ENCODE data around the gene APOE. TPM values are rescaled to one million over a fixed set of nuclear protein-coding genes. Genes with fewer than 3 reads are reported as not detected.
A peak's percentile ranks its signal among the peaks of the same experiment; 100 is the strongest.

Gene APOE
- total and polyA plus RNA-seq, 2 donors (not counting 3 experiments of a cell fraction or from before 2014, with no cell fraction given) = 3.3 to 6.2 TPM

DNA sequence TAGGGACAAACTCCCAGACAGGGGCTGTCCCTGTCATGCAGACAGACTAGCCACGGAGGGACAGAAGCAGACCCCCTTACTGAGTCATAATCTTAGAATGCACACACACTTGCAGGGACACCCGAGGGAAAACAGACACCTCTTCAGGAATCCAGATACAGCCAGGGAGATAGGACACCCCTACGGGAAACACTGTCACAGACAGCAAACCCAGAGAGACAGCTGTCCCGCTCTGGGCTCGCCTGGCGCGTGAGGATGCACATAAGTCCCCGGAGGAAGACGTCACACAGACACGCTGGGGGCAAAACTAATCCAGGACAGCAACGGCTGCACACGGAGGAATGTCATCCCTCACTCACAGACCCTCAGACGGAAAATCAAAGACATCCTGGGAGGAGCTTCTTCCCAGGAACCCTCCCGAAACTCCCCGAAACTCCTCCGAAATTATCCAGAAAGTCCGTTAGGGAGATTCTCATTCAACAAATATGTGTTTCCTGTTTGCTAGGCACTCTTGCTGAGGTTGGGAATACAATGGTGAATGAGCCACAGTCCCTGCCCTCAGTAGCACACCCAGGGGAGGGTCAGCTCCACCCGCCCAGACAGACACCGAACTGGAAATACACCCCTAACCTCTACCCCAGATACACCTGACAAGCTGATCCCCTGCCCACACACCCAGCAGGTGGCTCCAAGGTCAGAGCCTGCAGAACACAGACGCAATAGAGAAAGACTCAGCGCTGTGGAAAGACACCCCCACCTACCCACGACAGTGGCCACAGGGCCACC is 29.7 kb upstream of the APOE start:
- H3K27ac ChIP-seq (ENCODE audit: insufficient read depth, low read depth, low read length) = no peak overlapping the region
- DNase-seq (ENCODE audit: low read depth, low spot score) (no peak), FAIRE-seq (peak; percentile 66)
- TF ChIP-seq EZH2 (IDR thresholded peaks at IDR 0.05; ENCODE audit: borderline replicate concordance, low read depth, low read length, severe bottlenecking) (no peak), GATA2 (IDR thresholded peaks at IDR 0.05; ENCODE audit: insufficient read depth, insufficient read length, low read depth, low read length) (no peak), POLR2AphosphoS5 (IDR thresholded peaks at IDR 0.05; ENCODE audit: insufficient read depth, low read depth, low read length) (no peak), POLR2A (IDR thresholded peaks at IDR 0.05; ENCODE audit: low read depth, low read length) (no peak), MYC (IDR thresholded peaks at IDR 0.05; ENCODE audit: low read depth, low read length) (no peak), JUN (IDR thresholded peaks at IDR 0.05; ENCODE audit: borderline replicate concordance, insufficient read depth, insufficient read length, low read depth) (no peak), FOS (IDR thresholded peaks at IDR 0.05; ENCODE audit: borderline replicate concordance, insufficient read depth, low read length) (no peak)
- TF ChIP-seq, protein P1, sequence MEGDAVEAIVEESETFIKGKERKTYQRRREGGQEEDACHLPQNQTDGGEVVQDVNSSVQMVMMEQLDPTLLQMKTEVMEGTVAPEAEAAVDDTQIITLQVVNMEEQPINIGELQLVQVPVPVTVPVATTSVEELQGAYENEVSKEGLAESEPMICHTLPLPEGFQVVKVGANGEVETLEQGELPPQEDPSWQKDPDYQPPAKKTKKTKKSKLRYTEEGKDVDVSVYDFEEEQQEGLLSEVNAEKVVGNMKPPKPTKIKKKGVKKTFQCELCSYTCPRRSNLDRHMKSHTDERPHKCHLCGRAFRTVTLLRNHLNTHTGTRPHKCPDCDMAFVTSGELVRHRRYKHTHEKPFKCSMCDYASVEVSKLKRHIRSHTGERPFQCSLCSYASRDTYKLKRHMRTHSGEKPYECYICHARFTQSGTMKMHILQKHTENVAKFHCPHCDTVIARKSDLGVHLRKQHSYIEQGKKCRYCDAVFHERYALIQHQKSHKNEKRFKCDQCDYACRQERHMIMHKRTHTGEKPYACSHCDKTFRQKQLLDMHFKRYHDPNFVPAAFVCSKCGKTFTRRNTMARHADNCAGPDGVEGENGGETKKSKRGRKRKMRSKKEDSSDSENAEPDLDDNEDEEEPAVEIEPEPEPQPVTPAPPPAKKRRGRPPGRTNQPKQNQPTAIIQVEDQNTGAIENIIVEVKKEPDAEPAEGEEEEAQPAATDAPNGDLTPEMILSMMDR (IDR thresholded peaks at IDR 0.05; ENCODE audit: extremely low read depth in 1 of 2, insufficient read depth in 1 of 2, low read depth in 1 of 2, low read length in 2 of 2) = no peak
- TF ChIP-seq, protein P2, sequence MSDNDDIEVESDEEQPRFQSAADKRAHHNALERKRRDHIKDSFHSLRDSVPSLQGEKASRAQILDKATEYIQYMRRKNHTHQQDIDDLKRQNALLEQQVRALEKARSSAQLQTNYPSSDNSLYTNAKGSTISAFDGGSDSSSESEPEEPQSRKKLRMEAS (IDR thresholded peaks at IDR 0.05; ENCODE audit: insufficient read depth, insufficient read length) = no peak
- H3K4me2 ChIP-seq (ENCODE audit: insufficient read depth, low read length) = no peak overlapping the region
- H3K27me3 ChIP-seq (ENCODE audit: control insufficient read depth in 2 of 2, insufficient read depth in 2 of 2, low read length in 2 of 2) = no peaks in the 10 kb centered on the region
- H3K4me3 ChIP-seq (replicated peaks in 1 of 3; ENCODE audit: insufficient read depth in 1 of 3, low read depth in 1 of 3, low read length in 3 of 3) = no peak overlapping the region
- no TSS peak for BruUV-seq (replicated peaks)
- no peaks in the 10 kb centered on the region for H4K20me1 ChIP-seq (replicated peaks; ENCODE audit: control insufficient read depth, extremely low read depth, insufficient read depth, low read length)
- ChIA-PET POLR2A (interaction anchor here (1.7 kb wide), 1 partner anchor 15 kb away, joined by 3 read pairs; the partner anchor contains the start of gene TOMM40), CTCF (no interaction called here)
- H3K36me3 ChIP-seq (ENCODE audit: control insufficient read depth in 2 of 2, extremely low read depth in 1 of 2, insufficient read depth in 2 of 2, low read length in 2 of 2) = peaks cover 16 to 61% of the 10 kb centered on the region in 2 experiments
- peaks cover 14% of the 10 kb centered on the region for H3K79me2 ChIP-seq (ENCODE audit: control insufficient read depth, insufficient read depth, low read length)
- no peak overlapping the region for H2AFZ ChIP-seq (ENCODE audit: low read depth, low read length)
- no peaks in the 10 kb centered on the region for H3K9me1 ChIP-seq (replicated peaks; ENCODE audit: control insufficient read depth, extremely low read depth, insufficient read depth, low read length)
- dilution Hi-C loops (cut with MboI; ENCODE audit: extremely low pct_ligation_motif_present, low sequenced_read_pairs) (no loop called here), intact Hi-C loops (cut with micrococcal nuclease) (no loop called here)
- no peaks in the 10 kb centered on the region for H3K9me3 ChIP-seq (replicated peaks; ENCODE audit: control insufficient read depth, insufficient read depth, low read length)
- H3K9ac ChIP-seq (replicated peaks; ENCODE audit: extremely low read depth, insufficient read depth, low read length) = no peak overlapping the region
- H3K4me1 ChIP-seq (ENCODE audit: control insufficient read depth, extremely low read depth, insufficient read depth, low read length) = peaks cover 16% of the 10 kb centered on the region

All from endothelial cell of umbilical vein (primary cell).